ENCODE measurements around the gene WAPL. TPM values are rescaled to one million over a fixed set of nuclear protein-coding genes. Genes with fewer than 3 reads are reported as not detected.
A peak's percentile ranks its signal among the peaks of the same experiment; 100 is the strongest.

Gene WAPL
- total RNA-seq, 1 donor from 2014 or later = 29.3 TPM

- no peak overlapping the region for H3K4me3 Mint-ChIP-seq (ENCODE audit: unreplicated experiment)
- H3K27ac Mint-ChIP-seq (ENCODE audit: unreplicated experiment) = no peak overlapping the region
- no peak for TF ChIP-seq CTCF (IDR thresholded peaks at IDR 0.05)
- peaks cover 6% of the 10 kb centered on the region for H3K4me1 Mint-ChIP-seq (ENCODE audit: unreplicated experiment)
- DNase-seq (ENCODE audit: extremely low spot score, unreplicated experiment) = no peak
- no peaks in the 10 kb centered on the region for H3K27me3 Mint-ChIP-seq (ENCODE audit: unreplicated experiment)
- H3K9me3 Mint-ChIP-seq (ENCODE audit: unreplicated experiment) = no peaks in the 10 kb centered on the region
- H3K36me3 Mint-ChIP-seq (ENCODE audit: unreplicated experiment) = peaks cover 35% of the 10 kb centered on the region
Observed at GRCh38 chr10:86449926-86450558, 71.5 kb downstream of the WAPL start.

- no peak for TF ChIP-seq CTCF (IDR thresholded peaks at IDR 0.05)
- Mint-ChIP-seq H3K27me3 (ENCODE audit: unreplicated experiment) (no peaks in the 10 kb centered on the region), H3K4me3 (ENCODE audit: unreplicated experiment) (no peak overlapping the region), H3K27ac (ENCODE audit: unreplicated experiment) (peak overlapping the region; percentile 61), H3K4me1 (ENCODE audit: unreplicated experiment) (peaks cover 6% of the 10 kb centered on the region), H3K9me3 (ENCODE audit: unreplicated experiment) (no peaks in the 10 kb centered on the region), H3K36me3 (ENCODE audit: unreplicated experiment) (peaks cover 36% of the 10 kb centered on the region)
- DNase-seq (ENCODE audit: extremely low spot score, unreplicated experiment) = no peak
Observed at GRCh38 chr10:86447432-86447831, 74.2 kb downstream of the WAPL start.

- Mint-ChIP-seq H3K27me3 (ENCODE audit: unreplicated experiment) (no peaks in the 10 kb centered on the region), H3K27ac (ENCODE audit: unreplicated experiment) (peak overlapping the region; percentile 61), H3K9me3 (ENCODE audit: unreplicated experiment) (no peaks in the 10 kb centered on the region), H3K4me3 (ENCODE audit: unreplicated experiment) (no peak overlapping the region), H3K36me3 (ENCODE audit: unreplicated experiment) (peaks cover 38% of the 10 kb centered on the region), H3K4me1 (ENCODE audit: unreplicated experiment) (peaks cover 6% of the 10 kb centered on the region)
- no peak for DNase-seq (ENCODE audit: extremely low spot score, unreplicated experiment)
- TF ChIP-seq CTCF (IDR thresholded peaks at IDR 0.05) = no peak
Observed at GRCh38 chr10:86446987-86447386, 74.6 kb downstream of the WAPL start.

- no peak for DNase-seq (ENCODE audit: extremely low spot score, unreplicated experiment)
- Mint-ChIP-seq H3K4me1 (ENCODE audit: unreplicated experiment) (peaks cover 6% of the 10 kb centered on the region), H3K27ac (ENCODE audit: unreplicated experiment) (no peak overlapping the region)
Observed at GRCh38 chr10:86446440-86446839, 75.2 kb downstream of the WAPL start.

GRCh38 chr10:86443936-86444335 is 77.7 kb downstream of the WAPL start:
- no peaks in the 10 kb centered on the region for H3K27me3 Mint-ChIP-seq (ENCODE audit: unreplicated experiment)
- no peak overlapping the region for H3K27ac Mint-ChIP-seq (ENCODE audit: unreplicated experiment)
- peaks cover 44% of the 10 kb centered on the region for H3K36me3 Mint-ChIP-seq (ENCODE audit: unreplicated experiment)
- no peaks in the 10 kb centered on the region for H3K9me3 Mint-ChIP-seq (ENCODE audit: unreplicated experiment)
- H3K4me1 Mint-ChIP-seq (ENCODE audit: unreplicated experiment) = peaks cover 15% of the 10 kb centered on the region
- no peak for DNase-seq (ENCODE audit: extremely low spot score, unreplicated experiment)
- H3K4me3 Mint-ChIP-seq (ENCODE audit: unreplicated experiment) = no peak overlapping the region
- no peak for TF ChIP-seq CTCF (IDR thresholded peaks at IDR 0.05)

More at GRCh38 chr10:86446440-86446839, 75.2 kb downstream of the WAPL start:
- Mint-ChIP-seq H3K27me3 (ENCODE audit: unreplicated experiment) (no peaks in the 10 kb centered on the region), H3K36me3 (ENCODE audit: unreplicated experiment) (peaks cover 38% of the 10 kb centered on the region), H3K9me3 (ENCODE audit: unreplicated experiment) (no peaks in the 10 kb centered on the region), H3K4me3 (ENCODE audit: unreplicated experiment) (no peak overlapping the region)
- TF ChIP-seq CTCF (IDR thresholded peaks at IDR 0.05) = no peak
